NCI-H774 (cell line): Measurements from ENCODE around the gene CNRIP1.
"Not testable (repeated sequence)": the region's sequence is repeated elsewhere in the genome, so short reads cannot be mapped to it uniquely, and the experiment has no call there.

ENCODE experiments used
- DNase-seq: peaks from one replicate; lab custom pipeline; 2025; lab: John Stamatoyannopoulos, UW

Gene CNRIP1

GRCh38 chr2:68340226-68341061, 20.7 kb upstream of the CNRIP1 start:
- DNase-seq = no peak

DNA sequence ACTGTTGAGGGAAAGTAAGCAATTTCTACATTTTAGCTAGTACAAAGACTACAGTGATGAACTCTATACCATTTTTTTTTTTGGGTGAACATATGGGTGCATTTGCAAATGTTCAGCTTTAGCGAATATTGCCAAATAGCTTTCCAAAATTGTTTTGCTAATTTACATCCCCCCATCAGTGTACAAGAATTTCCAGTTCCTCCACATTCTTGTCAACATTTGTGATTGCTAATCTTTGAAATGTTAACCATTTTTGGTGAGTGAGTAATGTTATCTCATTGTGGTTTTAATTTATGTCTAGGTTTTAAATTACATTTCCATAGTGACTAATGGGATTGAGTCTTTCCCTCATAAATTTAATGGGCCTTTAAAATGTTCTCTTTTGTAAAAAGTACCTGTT, 16.4 kb upstream of the CNRIP1 start:
- no peak for DNase-seq

- no peak for DNase-seq
Measured at GRCh38 chr2:68333931-68334330, 14.2 kb upstream of the CNRIP1 start.

DNA sequence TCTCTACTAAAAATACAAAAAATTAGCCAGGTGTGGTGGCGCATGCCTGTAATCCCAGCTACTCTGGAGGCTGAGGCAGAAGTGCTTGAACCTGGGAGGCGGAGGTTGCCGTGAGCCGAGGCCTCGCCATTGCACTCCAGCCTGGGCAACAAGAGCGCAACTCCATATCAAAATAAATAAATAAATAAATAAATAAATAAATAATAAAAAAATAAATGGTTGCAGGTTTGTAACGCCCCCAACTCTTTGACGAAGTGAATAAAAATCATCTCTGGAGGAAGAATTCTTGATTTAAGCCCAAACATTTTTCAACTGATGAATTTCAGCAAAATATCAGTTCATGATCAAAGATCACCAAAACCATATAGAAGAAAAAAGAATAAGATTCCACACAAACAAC, 13.3 kb upstream of the CNRIP1 start:
- no peak for DNase-seq

DNA sequence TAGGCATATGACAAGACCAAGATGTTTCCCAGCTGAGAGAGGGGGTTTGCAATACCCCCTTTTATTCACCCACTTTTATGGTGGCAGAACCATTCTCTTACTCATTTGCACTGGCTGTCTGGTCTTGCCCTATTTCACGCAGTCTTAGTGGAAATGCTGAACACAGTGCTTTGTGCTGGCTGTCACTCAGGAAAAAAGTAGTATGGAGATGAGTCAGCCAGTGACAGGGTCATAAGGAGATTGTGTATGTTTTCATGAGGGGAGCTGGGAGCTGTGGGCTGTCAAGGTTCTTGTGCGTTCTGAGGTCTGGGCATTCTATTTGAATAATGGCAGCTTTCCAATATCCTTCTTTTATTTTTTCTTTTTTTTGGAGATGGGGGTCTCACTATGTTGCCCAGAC, 10.9 kb upstream of the CNRIP1 start:
- DNase-seq = no peak

DNA sequence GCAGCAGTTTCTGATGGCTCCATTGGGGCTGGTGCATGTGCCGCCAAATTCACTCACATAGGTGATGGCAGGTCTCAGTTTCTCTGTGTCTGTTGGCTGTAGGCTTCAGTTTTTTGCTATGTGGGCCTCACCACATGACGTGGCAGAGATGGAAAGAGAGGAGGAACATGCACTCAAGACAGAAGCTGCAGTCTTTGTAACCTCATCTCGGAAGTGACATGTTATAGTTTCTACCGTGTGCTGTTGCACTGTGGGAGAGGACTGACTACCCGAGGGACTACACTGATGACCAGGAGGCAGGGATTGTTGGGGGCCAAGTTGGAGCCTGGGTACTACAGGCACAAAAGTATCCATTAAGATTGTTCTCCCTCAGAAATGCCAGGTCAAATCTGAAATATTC, 9.2 kb upstream of the CNRIP1 start:
- no peak for DNase-seq

DNA sequence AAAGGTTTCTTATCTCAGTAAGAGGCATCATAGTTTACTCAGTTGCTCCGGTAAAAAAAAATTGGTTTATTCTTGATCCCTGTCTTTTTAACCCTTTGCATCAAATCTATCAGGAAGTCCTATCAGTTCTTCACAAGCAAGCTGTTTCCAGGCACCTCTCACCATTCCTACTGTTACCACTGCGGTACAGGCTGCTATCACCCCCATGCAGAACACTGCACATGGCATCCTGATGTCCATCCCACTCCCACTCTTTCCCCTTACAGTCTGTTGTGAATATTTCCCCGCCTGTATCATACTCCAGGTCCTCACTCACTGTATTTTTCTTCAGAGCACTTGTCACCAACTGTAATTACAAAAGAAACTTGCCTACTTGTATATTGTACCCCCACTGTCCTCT, 5.3 kb upstream of the CNRIP1 start:
- no peak for DNase-seq

GRCh38 chr2:68320118-68320641, 431 bp upstream of the CNRIP1 start:
- DNase-seq = peak; percentile 29

DNA sequence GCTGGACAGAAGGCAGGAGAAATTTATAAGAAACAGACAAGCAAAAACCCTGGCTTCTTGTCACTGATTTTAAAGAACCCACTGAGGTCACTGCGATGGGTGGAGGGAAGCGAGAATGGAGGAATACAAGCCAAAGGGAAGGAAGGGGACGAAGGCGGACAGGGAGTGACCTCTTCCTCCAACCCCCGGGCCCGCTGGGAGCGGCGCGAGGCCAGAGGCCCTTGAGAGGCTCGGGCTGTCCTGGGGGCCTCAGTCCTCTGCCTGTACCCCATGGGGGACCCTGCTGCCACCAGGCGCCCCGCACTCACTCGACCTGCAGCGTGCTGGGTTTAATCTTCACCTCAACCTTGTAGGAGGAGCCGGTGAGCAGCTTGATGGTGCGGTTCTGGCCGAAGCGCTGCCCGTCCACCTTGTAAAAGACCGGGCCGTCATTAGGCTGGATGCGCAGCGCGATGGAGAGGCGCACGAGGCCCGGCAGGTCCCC, 793 bp downstream of the CNRIP1 start:
- DNase-seq = no peak

- DNase-seq = no peak
Measured at GRCh38 chr2:68317971-68318913, 1.5 kb downstream of the CNRIP1 start.

- DNase-seq = no peak
Measured at GRCh38 chr2:68316111-68316510, 3.6 kb downstream of the CNRIP1 start.

DNA sequence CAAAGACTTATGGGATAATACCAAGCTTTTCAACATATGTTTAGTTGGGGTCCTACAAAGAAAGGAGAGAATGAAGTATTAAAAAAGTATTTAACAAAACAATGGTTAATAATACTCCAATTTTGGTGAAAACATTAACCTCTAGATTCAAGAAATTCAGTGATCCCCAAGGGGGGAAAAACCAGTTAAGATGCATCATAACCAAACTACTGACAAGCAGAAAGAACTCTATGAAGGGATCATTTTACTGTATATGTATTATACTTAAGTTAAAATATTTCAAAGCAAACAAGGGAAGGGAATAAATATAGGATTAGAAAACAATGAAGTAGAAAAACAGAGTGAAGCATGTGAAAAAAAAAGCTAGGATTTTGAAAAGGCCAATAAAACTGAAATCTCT, 8.7 kb downstream of the CNRIP1 start:
- DNase-seq = no peak

DNA sequence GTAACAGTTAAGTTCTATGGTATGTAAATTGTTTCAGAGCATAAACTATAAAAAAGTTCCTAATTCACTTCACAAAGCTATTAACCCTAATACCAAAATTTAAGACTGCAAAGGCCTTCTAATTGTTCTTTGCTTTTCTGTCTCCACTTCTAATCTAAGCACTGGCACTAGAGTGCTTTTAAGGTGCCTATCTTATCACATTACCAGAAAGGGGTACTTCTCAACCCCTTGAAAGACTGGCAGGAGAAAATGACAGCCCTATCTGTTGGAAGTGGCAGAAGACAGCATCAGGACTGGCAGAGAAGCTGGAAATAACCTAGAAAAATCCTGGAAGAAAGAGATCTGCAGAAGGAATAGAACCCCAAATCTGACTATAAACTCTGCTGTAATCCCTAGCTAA, 10.3 kb downstream of the CNRIP1 start:
- DNase-seq = no peak

GRCh38 chr2:68303902-68304272, 15.9 kb downstream of the CNRIP1 start:
- not testable (repeated sequence) for DNase-seq

- no peak for DNase-seq
Measured at GRCh38 chr2:68303033-68303901, 16.5 kb downstream of the CNRIP1 start.

- no peak for DNase-seq
Measured at GRCh38 chr2:68302281-68302875, 17.4 kb downstream of the CNRIP1 start.

DNA sequence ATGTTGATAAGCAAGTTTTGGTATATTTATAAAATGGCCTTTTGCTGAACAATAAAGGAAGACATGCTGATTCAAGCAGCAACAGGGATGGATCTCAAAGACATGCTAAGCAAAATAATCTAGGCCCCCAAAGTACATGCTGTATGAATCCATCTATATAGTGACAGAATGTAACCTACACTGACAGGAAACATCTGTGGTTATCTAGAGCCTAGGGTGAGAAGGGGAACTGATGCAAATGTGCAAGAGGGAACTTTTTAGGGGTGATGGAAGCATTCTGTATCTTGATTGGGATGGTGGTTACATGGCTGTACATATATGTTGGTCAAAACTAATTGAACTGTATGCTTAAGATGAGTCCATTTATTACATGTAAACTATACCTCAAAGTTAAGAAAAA, 24.2 kb downstream of the CNRIP1 start:
- DNase-seq = no peak

GRCh38 chr2:68294913-68295312, 24.8 kb downstream of the CNRIP1 start:
- no peak for DNase-seq

DNA sequence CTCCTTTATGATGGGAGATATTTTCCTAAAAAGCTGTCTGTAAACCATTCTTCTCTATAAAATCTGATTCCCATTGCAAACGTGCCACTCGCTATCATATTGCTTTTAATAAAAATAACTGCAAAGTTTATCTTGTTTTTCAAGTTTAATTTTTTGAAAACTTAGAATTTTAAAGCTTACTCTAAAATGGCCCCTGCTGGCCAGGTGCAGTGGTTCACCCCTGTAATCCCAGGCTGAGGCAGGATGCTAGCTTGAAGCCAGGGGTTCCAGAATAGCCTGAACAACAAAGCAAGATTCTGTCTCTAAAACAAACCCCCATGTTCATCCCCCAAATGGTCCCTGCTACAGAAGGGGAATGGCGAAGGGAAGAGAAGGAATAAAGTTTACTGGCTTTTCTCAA, 25.6 kb downstream of the CNRIP1 start:
- no peak for DNase-seq

- DNase-seq = no peak
Measured at GRCh38 chr2:68293755-68294154, 26.0 kb downstream of the CNRIP1 start.

DNA sequence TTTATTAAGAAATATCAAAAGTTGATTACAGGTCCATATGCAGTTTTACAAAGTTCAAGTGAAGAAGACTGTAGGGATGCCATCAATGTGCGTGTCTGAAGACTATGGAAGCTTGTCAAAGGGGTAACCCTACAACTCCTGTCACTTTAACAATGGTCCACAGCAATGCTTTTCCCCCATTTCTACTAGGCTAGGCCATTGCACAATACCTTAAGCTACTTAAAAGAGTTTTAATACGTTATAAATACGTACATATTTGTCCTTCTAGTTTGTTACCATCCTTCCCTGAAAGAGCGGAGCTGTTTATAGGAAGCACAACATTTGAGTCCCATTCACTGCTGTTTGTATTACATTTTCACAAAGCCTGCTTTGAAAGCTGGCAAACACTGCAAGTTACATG, 26.7 kb downstream of the CNRIP1 start:
- DNase-seq = no peak
